Ascending aorta (tissue), 2 donors: ENCODE results near the gene FADD. TPM values are rescaled to one million over a fixed set of nuclear protein-coding genes. Genes with fewer than 3 reads are reported as not detected.
A peak's percentile ranks its signal among the peaks of the same experiment; 100 is the strongest.

Experiments
- DNase-seq, 2 donors: peaks; one replicate each; pipeline ENCODE4 v3.0.0-alpha.2; 2019; ENCODE audit warnings: low spot score in 2 of 2
- H3K27ac ChIP-seq, 2 donors: fragments of 200-600 bp; sonication (generic); one replicate each; pipeline ENCODE4 v1.5.1; 2016 to 2017; ENCODE audit warnings: mild to moderate bottlenecking in 1 of 2
- H3K27me3 ChIP-seq: fragments of 200-600 bp; sonication (generic); one replicate; pipeline ENCODE4 v1.5.1; 2017
- H3K36me3 ChIP-seq, 2 donors: fragments of 200-600 bp; sonication (generic); one replicate each; pipeline ENCODE4 v1.5.1; 2016
- H3K4me1 ChIP-seq, 2 donors: fragments of 200-600 bp; sonication (generic); one replicate each; pipeline ENCODE4 v1.5.1; 2016 to 2017; ENCODE audit warnings: mild to moderate bottlenecking in 1 of 2
- H3K4me3 ChIP-seq, 2 donors: fragments of 200-600 bp; sonication (generic); one replicate each; pipeline ENCODE4 v1.5.1; 2016 to 2017; ENCODE audit warnings: mild to moderate bottlenecking in 1 of 2
- H3K9me3 ChIP-seq, 2 donors: fragments of 200-600 bp; sonication (generic); one replicate each; pipeline ENCODE4 v1.5.1; 2016
- intact Hi-C: fragments of 100-400 bp; cut with DNase I; formaldehyde crosslinking; loops from one replicate; pipeline ENCODE4 v1.15.1; 2023
- total RNA-seq: library from RNA; depleted of rRNA; stranded (reverse); fragments of >200 nt; gene quantifications from one replicate; pipeline ENCODE4 v1.1.0, GENCODE V29; 2016
- TF ChIP-seq, protein P1 (sequence below), 3 experiments: fragments of 200-600 bp in 2 of 3; fragments of 450-650 bp in 1 of 3; sonication (generic) in 2 of 3; IDR thresholded peaks; one replicate each; pipeline ENCODE4 v1.5.1; 2016 to 2019; ENCODE audit warnings: antibody characterized with exemption in 3 of 3, mild to moderate bottlenecking in 1 of 3, moderate library complexity in 1 of 3

Gene FADD
- total RNA-seq, 1 donor from 2014 or later = 22.2 TPM

DNA sequence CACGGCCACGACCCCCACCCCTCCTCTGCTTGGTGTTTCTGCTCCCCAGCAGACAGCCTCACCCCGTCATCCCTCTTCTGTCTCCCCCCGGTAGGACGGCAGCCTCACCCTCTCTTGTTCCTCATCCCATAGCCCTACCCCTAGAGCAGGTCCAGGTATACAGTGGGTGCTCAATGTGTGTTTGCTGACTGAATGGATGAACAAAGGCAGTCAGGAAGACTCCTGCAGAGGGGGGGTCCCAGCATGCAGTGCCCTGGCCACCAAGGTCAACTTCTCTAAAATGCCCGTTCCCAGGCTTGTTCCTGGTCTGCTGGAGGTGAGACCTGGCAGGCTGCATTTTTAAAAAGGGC lies 34.7 kb upstream of the FADD start:
- Histone ChIP-seq H3K9me3 (no peaks in the 10 kb centered on the region), H3K4me1 (no peaks in the 10 kb centered on the region), H3K36me3 (peaks cover 63 to 98% of the 10 kb centered on the region in 2 donors), H3K27ac (peak overlapping the region in 1 of 2 donors; percentile 33), H3K27me3 (no peaks in the 10 kb centered on the region), H3K4me3 (no peak overlapping the region)
- DNase-seq = no peak
- TF ChIP-seq, protein P1, sequence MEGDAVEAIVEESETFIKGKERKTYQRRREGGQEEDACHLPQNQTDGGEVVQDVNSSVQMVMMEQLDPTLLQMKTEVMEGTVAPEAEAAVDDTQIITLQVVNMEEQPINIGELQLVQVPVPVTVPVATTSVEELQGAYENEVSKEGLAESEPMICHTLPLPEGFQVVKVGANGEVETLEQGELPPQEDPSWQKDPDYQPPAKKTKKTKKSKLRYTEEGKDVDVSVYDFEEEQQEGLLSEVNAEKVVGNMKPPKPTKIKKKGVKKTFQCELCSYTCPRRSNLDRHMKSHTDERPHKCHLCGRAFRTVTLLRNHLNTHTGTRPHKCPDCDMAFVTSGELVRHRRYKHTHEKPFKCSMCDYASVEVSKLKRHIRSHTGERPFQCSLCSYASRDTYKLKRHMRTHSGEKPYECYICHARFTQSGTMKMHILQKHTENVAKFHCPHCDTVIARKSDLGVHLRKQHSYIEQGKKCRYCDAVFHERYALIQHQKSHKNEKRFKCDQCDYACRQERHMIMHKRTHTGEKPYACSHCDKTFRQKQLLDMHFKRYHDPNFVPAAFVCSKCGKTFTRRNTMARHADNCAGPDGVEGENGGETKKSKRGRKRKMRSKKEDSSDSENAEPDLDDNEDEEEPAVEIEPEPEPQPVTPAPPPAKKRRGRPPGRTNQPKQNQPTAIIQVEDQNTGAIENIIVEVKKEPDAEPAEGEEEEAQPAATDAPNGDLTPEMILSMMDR (IDR thresholded peaks at IDR 0.05) = no peak
- intact Hi-C loops = no loop called here

DNA sequence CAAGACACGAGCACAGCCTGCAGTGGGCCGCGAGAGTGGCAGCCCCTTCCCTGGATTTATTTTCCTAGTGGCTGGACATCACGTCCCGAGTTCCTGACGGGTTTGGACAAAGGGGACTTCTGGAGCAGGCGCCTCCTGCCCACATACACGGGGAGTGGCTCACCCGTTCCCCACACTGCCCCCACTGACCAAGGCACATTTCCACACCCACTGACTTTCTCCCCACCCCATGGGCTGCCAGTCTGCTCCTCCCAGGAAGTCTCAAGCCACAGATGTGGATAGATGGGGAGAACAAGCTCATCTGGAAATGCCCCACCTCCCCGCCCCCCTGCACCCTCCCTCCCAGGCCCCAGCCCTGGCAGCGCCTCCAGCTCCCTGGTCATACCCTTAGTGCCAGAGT lies 34.0 kb upstream of the FADD start:
- Histone ChIP-seq H3K4me1 (no peaks in the 10 kb centered on the region), H3K27me3 (no peaks in the 10 kb centered on the region), H3K9me3 (no peaks in the 10 kb centered on the region), H3K4me3 (no peak overlapping the region), H3K27ac (peak overlapping the region in 1 of 2 donors; percentile 33), H3K36me3 (peaks cover 62 to 94% of the 10 kb centered on the region in 2 donors)
- TF ChIP-seq, protein P1 (IDR thresholded peaks at IDR 0.05) = no peak
- intact Hi-C loops = no loop called here
- DNase-seq = no peak

DNA sequence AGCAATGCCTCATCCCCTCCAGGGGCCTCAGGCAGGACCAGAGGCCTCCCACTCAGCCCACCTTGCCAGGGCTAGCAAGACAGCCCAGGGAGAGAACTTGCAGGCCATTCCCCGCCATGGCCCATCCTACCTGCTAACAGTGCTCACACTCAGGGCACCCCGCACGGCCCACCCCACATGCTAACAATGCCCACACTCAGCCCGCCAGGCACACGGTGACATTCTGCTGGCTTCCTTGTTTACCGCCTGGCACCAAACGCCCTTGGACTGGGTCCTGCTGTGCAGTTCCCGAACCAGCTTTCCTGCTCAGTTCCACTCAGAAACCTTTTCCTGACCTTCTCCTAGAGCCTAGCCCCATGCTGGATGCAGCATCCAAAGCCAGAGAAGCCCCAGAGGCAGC lies 33.5 kb upstream of the FADD start:
- H3K27ac ChIP-seq = peak overlapping the region in 1 of 2 donors; percentile 33
- TF ChIP-seq, protein P1 (IDR thresholded peaks at IDR 0.05) = no peak

DNA sequence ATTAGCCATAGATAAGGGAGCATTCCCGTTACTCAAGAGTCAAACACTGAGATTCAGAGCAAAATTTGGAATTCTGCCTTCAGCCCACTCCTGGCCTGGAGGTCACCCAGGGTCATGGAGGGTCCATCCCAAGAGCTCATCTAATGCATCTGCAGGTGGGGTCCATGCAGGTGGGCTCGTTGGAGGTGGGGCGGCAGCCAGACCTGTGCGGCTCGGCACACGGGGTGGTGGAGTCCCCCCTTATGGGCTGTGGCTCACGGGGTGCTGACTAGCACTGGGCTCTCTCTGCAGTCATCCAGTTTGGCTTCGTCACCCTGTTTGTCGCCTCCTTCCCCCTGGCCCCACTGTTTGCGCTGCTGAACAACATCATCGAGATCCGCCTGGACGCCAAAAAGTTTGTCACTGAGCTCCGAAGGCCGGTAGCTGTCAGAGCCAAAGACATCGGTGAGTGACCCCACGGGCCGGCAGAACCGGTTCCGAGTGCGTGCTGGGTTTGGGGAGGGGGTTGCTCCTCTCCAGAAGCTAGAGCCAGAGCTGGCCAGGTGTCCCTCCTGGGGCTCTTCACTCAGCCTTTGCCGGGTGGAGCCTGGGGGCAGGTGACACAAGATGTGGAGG lies 32.4 kb upstream of the FADD start:
- peaks cover 65 to 92% of the 10 kb centered on the region in 2 donors for H3K36me3 ChIP-seq
- intact Hi-C loops = no loop called here
- H3K4me3 ChIP-seq = no peak overlapping the region
- no peaks in the 10 kb centered on the region for H3K4me1 ChIP-seq
- TF ChIP-seq, protein P1 (IDR thresholded peaks at IDR 0.05) = no peak
- no peak overlapping the region for H3K27ac ChIP-seq
- DNase-seq = no peak
- no peaks in the 10 kb centered on the region for H3K27me3 ChIP-seq
- H3K9me3 ChIP-seq = no peaks in the 10 kb centered on the region

More for the DNA sequence above, 33.5 kb upstream of the FADD start:
- H3K4me3 ChIP-seq = no peak overlapping the region
- intact Hi-C loops = no loop called here
- H3K27me3 ChIP-seq = no peaks in the 10 kb centered on the region
- peaks cover 67 to 94% of the 10 kb centered on the region in 2 donors for H3K36me3 ChIP-seq
- H3K9me3 ChIP-seq = no peaks in the 10 kb centered on the region
- no peak for DNase-seq
- H3K4me1 ChIP-seq = no peaks in the 10 kb centered on the region

DNA sequence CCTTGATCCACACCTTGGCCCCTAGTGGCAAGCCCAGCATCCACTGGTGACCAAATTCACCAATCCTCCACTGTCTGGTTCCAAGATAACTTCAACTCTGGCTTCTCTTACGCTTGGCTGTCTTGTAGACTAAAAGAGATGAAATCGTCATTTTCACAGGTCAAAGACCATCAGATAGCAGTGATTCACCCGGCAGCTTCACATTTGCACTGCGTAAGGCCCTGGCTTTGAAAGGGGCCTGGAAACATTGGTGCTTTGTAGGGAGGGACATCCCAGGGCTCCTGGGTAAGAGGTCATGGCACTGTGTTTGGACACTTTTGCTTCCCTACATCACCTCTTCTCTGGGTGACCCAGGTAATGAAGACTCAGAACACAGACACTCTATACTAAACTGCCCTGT lies 30.1 kb upstream of the FADD start:
- H3K4me1 ChIP-seq = no peaks in the 10 kb centered on the region
- H3K27me3 ChIP-seq = no peaks in the 10 kb centered on the region
- TF ChIP-seq, protein P1 (IDR thresholded peaks at IDR 0.05) = no peak
- intact Hi-C loops = no loop called here
- H3K4me3 ChIP-seq = no peak overlapping the region
- H3K27ac ChIP-seq = no peak overlapping the region
- no peaks in the 10 kb centered on the region for H3K9me3 ChIP-seq
- DNase-seq = no peak
- H3K36me3 ChIP-seq = peaks cover 60 to 87% of the 10 kb centered on the region in 2 donors
